M059J (cell line): Measurements from ENCODE around the gene CPEB1. TPM values are rescaled to one million over a fixed set of nuclear protein-coding genes. Genes with fewer than 3 reads are reported as not detected.
"Not testable (repeated sequence)": the region's sequence is repeated elsewhere in the genome, so short reads cannot be mapped to it uniquely, and the experiment has no call there.

Experiments
- DNase-seq: peaks from one replicate; pipeline ENCODE4 v3.0.0-alpha.2; 2012; ENCODE audit warnings: low read depth
- total RNA-seq: library from RNA; depleted of rRNA; stranded (reverse); fragments of >200 nt; shearing (Covaris generic); gene quantifications from 2 replicates; pipeline ENCODE4 v1.2.3, GENCODE V29; 2014

Gene CPEB1
- total RNA-seq, 1 experiment from 2014 or later, result 2.1 TPM

- DNase-seq, result no peak
These were observed 2.2 kb upstream of the CPEB1 start for GRCh38 chr15:82649226-82649999.

- DNase-seq, result no peak
These were observed 1.3 kb upstream of the CPEB1 start for GRCh38 chr15:82648257-82649103.

GRCh38 chr15:82647835-82648256, 683 bp upstream of the CPEB1 start:
- DNase-seq, result peak; percentile 4

- no peak for DNase-seq
These were observed 716 bp downstream of the CPEB1 start for GRCh38 chr15:82646250-82647044.

GRCh38 chr15:82644967-82645852, 2.0 kb downstream of the CPEB1 start:
- not testable (repeated sequence) for DNase-seq

GRCh38 chr15:82643992-82644391, 3.2 kb downstream of the CPEB1 start:
- DNase-seq, result no peak

- DNase-seq, result no peak
These were observed 4.5 kb downstream of the CPEB1 start for GRCh38 chr15:82642656-82643055.

GRCh38 chr15:82641129-82641798, 5.9 kb downstream of the CPEB1 start:
- no peak for DNase-seq

- DNase-seq, result no peak
These were observed 6.5 kb downstream of the CPEB1 start for GRCh38 chr15:82640672-82641071.

- DNase-seq, result no peak
These were observed 11.4 kb downstream of the CPEB1 start for GRCh38 chr15:82635798-82636197.

GRCh38 chr15:82630033-82630432, 17.1 kb downstream of the CPEB1 start:
- no peak for DNase-seq

- peak; percentile 66 for DNase-seq
These were observed 22.0 kb downstream of the CPEB1 start for GRCh38 chr15:82625136-82625535.

- DNase-seq, result no peak
These were observed 22.7 kb downstream of the CPEB1 start for GRCh38 chr15:82624438-82624837.

- DNase-seq, result peak; percentile 47
These were observed 23.2 kb downstream of the CPEB1 start for GRCh38 chr15:82624008-82624407.

GRCh38 chr15:82621970-82622369, 25.2 kb downstream of the CPEB1 start:
- DNase-seq, result no peak

GRCh38 chr15:82613747-82614146, 33.4 kb downstream of the CPEB1 start:
- DNase-seq, result no peak

- no peak for DNase-seq
These were observed 35.8 kb downstream of the CPEB1 start for GRCh38 chr15:82611348-82611747.

- no peak for DNase-seq
These were observed 45.0 kb downstream of the CPEB1 start for GRCh38 chr15:82602195-82602594.

- no peak for DNase-seq
These were observed 47.3 kb downstream of the CPEB1 start for GRCh38 chr15:82599862-82600261.

GRCh38 chr15:82597815-82598214, 49.3 kb downstream of the CPEB1 start:
- no peak for DNase-seq

GRCh38 chr15:82595766-82596165, 51.4 kb downstream of the CPEB1 start:
- DNase-seq, result no peak
